HG02588 (cell line): ENCODE data around the gene NDC1.

Experiments used
- ATAC-seq: cut with Tn5 transposase; IDR thresholded peaks from one replicate; pipeline ENCODE4 v1.9.1; 2021; ENCODE audit warnings: mild to moderate bottlenecking, moderate library complexity; ENCODE audit not compliant: unreplicated experiment

NDC1 gene

GRCh38 chr1:53732409-53732808, 105.7 kb downstream of the NDC1 start:
- ATAC-seq, result no peak

- ATAC-seq, result no peak
Observed at GRCh38 chr1:53731779-53732305, 106.3 kb downstream of the NDC1 start.

GRCh38 chr1:53731043-53731600, 107.0 kb downstream of the NDC1 start:
- ATAC-seq, result no peak

DNA sequence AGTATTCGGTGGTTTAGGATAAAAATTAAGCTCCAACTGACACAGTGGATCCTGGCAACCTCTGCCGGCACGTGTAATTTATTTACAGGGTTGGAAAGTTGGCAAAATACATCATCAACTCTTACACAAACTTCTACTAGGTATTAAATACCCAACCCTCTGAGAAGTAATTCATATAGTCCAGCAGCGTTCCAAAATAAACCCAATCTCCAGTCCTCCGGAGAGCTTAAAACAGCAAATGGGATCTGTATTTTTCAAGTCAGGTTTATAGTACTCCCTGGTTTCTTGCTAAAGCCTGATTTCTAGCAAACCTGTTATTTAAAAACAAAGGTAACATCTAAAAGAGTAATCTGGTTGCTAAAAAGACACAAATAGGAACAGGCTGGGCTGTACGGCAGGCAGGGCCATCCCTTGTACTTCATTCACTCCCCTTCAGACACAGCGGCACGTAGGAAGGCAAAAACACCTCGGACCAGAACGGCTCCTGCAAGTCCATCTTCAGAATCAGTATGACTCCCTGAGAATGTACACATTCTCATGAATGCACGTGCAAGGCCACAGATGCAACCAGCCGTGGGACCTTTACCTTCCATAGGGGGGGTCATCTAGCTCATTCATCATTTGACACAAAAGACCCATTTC, 107.8 kb downstream of the NDC1 start:
- ATAC-seq, result no peak

GRCh38 chr1:53729456-53730223, 108.5 kb downstream of the NDC1 start:
- ATAC-seq, result no peak

GRCh38 chr1:53728702-53729455, 109.2 kb downstream of the NDC1 start:
- no peak for ATAC-seq

DNA sequence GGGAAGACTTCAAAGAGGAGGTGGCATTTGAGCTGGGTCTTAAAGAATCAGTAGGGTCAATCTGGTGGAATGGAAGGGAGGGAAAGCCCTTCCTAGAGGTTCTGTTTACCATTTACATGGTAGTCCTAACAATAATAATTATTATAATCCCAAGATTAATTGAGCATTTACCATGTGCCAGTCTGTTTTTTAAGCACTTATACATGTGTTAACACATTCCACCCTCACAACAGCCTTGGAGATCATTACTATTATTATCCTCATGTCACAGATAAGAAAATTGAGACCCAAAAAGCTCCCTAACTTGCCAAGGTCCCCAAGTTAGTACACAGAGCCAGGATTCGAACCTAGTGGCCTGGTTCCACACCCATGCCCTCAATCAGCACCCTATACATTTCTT, 109.9 kb downstream of the NDC1 start:
- no peak for ATAC-seq

DNA sequence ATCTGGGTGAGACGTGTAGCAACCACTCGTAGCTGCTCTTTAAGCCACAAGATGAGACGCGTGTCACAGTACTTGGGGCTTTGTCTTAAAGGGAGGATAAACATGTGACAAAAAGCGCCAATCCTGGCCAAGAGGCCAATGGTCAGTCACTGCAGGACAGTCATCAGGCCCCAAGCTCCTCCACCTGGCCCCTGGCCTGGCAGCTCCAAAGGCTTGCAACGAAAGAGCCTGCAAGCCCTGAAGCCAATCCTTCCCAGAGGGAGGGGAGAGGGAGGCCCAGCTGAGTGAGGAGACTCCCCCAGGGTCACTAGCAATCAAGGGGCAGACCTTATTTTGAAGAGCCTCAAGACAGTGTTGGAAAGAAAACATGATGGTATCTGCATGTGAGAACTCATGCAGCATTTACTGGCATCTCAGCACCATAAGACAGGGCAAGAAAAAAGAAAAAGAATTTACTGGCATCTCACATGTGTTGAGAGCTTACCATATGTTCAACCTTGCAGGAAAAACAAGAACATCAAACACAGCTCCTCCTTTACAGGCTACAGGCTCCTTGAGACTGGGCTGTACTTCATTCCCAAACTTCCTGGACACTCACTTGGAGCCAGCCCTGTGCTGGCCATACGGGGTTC, 110.5 kb downstream of the NDC1 start:
- ATAC-seq, result no peak

DNA sequence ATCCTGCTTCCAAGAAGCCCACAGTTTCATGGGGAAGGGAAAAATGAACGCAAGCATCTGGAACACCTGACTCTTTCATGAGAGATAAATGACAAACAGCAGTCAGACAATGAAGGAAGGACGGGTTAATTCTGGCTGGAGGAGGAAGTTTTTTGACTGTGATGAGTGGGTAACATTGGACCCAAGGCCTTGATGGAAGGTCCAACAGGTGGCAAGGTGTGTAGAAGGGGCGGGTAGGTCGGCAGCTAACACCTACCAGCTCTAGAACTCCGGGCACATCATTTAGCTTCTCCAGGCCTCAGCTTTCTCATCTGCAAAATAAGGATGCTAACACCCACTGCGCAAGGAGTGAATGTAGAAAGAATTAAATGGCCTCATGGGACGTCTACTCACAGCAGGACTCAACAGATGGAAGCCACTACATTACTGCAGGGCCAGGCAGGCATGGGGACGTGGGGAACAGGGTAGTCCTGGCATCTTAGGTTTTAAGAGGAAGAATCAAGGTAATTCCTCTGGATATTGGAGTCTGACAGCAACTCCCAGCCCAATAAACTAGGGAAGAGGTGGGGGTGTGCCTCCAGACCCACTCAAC, 112.0 kb downstream of the NDC1 start:
- ATAC-seq, result no peak

DNA sequence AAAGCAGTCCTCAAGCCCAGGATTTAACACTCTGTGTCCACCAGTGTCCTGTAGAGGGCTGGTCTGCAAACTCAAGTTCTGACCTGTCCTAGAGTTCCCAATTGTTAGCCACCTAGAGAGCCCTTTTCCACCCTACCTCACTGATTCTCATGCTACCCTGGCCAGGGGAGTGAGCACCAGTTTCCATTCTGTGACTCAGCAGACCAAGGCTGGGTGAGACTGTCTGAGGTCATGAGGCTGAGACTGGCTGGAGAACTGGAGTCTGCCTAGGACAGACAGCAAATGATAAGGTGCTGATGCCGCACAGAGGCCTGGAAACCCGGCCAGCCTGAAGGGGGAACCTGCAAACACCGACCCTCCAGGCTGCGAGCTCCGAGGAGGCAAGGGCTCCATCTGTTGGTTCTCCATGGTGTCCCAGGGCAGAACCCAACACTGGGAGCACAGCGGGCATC, 112.8 kb downstream of the NDC1 start:
- ATAC-seq, result no peak

DNA sequence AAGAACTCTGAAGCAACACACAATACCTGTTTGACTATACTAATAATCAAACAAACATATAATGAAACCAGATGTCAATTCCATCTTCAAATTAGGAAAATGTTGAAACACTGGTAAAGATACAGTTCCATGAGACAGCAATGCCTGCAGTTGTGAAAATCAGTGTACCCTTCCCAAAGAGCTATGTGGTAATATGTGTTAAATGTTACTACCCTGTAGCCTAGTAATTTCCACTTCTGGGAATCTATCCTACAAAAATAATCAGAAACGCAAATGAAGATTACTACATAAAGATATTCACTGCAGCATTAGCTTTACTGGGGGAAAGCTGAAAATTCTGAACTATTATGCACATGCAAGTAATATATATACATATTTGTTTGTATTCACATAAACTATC, 116.1 kb downstream of the NDC1 start:
- no peak for ATAC-seq

DNA sequence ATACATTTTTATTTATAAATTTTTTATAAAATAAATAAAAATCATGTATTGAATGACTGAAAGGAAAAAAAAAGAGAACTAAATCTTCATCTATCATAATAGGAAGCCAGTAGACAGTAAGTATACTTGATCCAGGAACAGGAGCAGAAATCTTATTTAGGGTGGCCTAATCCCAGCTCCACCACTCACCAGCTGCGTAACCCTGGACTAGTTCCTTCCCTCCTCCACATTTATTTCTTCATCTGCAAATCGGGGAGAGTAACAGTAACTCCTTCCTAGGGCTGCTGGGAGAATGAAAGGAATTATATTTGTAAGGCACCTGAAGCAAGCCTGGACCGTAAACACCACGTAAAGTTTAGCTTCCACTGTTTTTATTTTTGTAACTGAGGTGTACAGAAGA, 117.0 kb downstream of the NDC1 start:
- ATAC-seq, result no peak

GRCh38 chr1:53719469-53719868, 118.6 kb downstream of the NDC1 start:
- no peak for ATAC-seq

DNA sequence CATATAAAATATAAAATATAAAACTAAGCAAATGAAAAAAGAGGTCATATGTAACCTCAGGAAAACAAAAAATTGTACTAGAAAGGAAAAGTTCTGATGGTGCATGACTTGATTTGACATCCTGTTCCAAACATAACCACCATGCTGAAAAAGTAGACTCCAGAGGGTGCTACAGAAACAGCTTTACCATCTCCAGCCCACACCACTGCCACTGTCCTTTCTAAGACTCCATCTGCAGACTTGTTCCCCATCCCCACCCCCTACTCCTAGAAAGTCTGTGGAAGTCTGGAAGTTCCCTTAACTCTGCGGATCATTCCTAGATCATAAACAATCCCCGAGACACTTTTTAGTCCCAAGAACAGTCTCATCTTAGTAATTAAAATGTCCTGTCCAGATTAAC, 119.7 kb downstream of the NDC1 start:
- ATAC-seq, result no peak

DNA sequence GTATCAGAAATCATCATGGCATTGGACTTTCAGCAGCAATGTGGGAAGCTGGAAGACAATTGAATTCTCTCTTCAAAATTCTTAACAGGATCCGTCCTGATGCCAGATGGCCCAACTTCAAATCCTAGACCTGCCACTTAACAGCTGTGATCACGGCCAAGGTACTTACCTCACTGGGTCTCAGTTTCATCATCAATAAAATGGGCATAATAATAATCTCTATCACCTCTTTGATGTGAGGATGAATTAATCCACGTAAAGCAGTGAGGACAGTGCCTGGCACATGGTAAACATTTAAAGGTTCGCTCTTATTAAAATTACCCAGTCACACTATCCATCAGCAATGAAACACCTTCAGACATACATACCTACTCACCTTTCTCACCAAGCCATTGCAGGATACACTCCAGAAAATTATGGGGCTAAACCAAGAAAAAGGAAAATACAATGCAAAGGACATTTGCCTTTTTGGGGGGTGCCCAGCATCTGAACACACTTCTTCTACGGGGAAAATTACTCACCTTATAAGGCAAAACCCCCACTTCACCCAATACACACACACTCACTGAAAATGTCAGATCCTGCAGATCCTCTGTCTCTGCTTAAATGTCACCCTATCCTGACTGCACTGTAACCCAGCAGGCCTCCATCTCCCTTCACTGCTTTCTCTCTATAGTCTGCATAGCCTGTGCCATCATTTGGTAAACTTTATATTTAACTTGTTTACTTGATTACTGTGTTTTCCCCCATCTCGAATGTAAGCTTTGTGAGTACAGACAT, 120.9 kb downstream of the NDC1 start:
- ATAC-seq, result no peak

- ATAC-seq, result no peak
Observed at GRCh38 chr1:53716150-53716549, 121.9 kb downstream of the NDC1 start.

DNA sequence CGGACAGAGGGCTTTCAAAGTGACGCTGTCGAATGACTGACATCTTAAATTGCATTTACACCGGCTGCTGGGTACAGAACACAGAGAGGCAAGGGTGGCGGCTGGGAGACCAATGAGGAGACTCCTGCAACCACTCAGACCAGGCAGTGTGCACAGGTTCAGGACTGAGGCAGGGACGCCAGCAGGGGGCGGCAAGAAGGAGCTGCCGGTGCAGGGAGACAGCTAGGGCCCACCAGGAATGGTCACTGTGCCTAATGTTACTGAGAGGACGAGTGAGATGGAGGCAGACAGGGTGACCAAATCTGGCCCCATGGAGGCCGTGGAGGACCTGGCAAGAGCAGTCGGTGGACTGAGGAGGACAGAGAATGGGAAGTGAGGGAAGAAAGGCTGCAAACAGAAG, 122.6 kb downstream of the NDC1 start:
- no peak for ATAC-seq
